HepG2 (cell line): ENCODE measurements around the gene ASTN1. TPM values are rescaled to one million over a fixed set of nuclear protein-coding genes. Genes with fewer than 3 reads are reported as not detected.

Experiments
- ATAC-seq: fragments of 200-7000 bp; cut with Tn5 transposase; 3 replicates; pipeline ENCODE4 v1.9.1; 2020; ENCODE audit warnings: mild to moderate bottlenecking, moderate library complexity
- BruUV-seq: library from RNA; stranded (reverse); fragments of 400-500 nt; replicated peaks from 2 replicates; lab custom pipeline; 2021; lab: Mats Ljungman, UMichigan
- CTCF ChIA-PET: fragments of 300-600 bp; formaldehyde crosslinking; extraction: SDS; loops from one replicate; lab custom pipeline; 2021; ENCODE audit warnings: low total read pairs, inconsistent platforms, low intra/inter-chr PET ratio; lab: Yijun Ruan, JAX
- POLR2A ChIA-PET: fragments of 350-600 bp; sonication (Branson Sonifier 250); formaldehyde crosslinking; loops from one replicate; lab custom pipeline; 2020; ENCODE audit warnings: antibody characterized with exemption, inconsistent platforms; lab: Yijun Ruan, JAX
- DNase-seq: peaks from one replicate; pipeline ENCODE4 v3.0.0-alpha.2; 2015; ENCODE audit warnings: low spot score
- FAIRE-seq: peaks from 3 replicates; lab custom pipeline; 2011; peaks lifted over from hg19 to GRCh38; lab: Jason Lieb, UNC
- H2AFZ ChIP-seq: one replicate; pipeline ENCODE4 v1.6.1; 2011; ENCODE audit warnings: low read length, inconsistent platforms
- H3K27ac ChIP-seq: fragments of 300-600 bp; 3 replicates; pipeline ENCODE4 v1.8.0; 2011; ENCODE audit warnings: mixed run types, mild to moderate bottlenecking, mixed read lengths, low read length, inconsistent platforms; ENCODE audit not compliant: insufficient read depth; ENCODE audit errors: extremely low read length
- H3K27me3 ChIP-seq, 2 experiments: fragments of 200-600 bp in 1 of 2; 2 replicates in 1 of 2; 3 replicates in 1 of 2; pipeline versions ENCODE4 v1.6.0 to v1.8.0; 2011; ENCODE audit warnings: low read length in 2 of 2, mild to moderate bottlenecking in 2 of 2, moderate library complexity in 2 of 2, inconsistent platforms in 1 of 2; ENCODE audit not compliant: insufficient read depth in 2 of 2, control insufficient read depth in 1 of 2
- H3K36me3 ChIP-seq, 2 experiments: fragments of 200-600 bp in 1 of 2; replicated peaks in 1 of 2; 2 replicates in 1 of 2; 3 replicates in 1 of 2; pipeline versions ENCODE4 v1.5.1 to v1.8.0; 2011; ENCODE audit warnings: low read length in 2 of 2, inconsistent platforms in 1 of 2; ENCODE audit not compliant: insufficient read depth in 2 of 2, control insufficient read depth in 1 of 2
- H3K4me1 ChIP-seq: 2 replicates; pipeline ENCODE4 v1.5.1; 2012; ENCODE audit warnings: low read length, inconsistent platforms; ENCODE audit not compliant: insufficient read depth
- H3K4me2 ChIP-seq: 2 replicates; pipeline ENCODE4 v1.6.0; 2011; ENCODE audit warnings: low read depth, low read length, inconsistent platforms
- H3K4me3 ChIP-seq, 3 experiments: fragments of 200-600 bp in 1 of 3; sonication (generic), shearing (Covaris generic) in 1 of 3; replicated peaks in 1 of 3; 2 replicates each; pipeline ENCODE4 v1.5.1; 2011 to 2016; ENCODE audit warnings: low read length in 3 of 3, inconsistent platforms in 2 of 3, low read depth in 2 of 3, mild to moderate bottlenecking in 2 of 3, control low read depth in 1 of 3, mixed read lengths in 1 of 3; ENCODE audit not compliant: insufficient read depth in 1 of 3
- H3K79me2 ChIP-seq: one replicate; pipeline ENCODE4 v1.6.1; 2011; ENCODE audit warnings: low read length, inconsistent platforms; ENCODE audit not compliant: insufficient read depth
- H3K9ac ChIP-seq: 2 replicates; pipeline ENCODE4 v1.6.0; 2011; ENCODE audit warnings: mild to moderate bottlenecking, low read depth, low read length, inconsistent platforms; ENCODE audit not compliant: insufficient read depth
- H3K9me3 ChIP-seq: 2 replicates; pipeline ENCODE4 v1.5.1; 2012; ENCODE audit warnings: mild to moderate bottlenecking, low read length
- H4K20me1 ChIP-seq: 2 replicates; pipeline ENCODE4 v1.6.0; 2011; ENCODE audit warnings: inconsistent platforms, mild to moderate bottlenecking, low read length, moderate library complexity; ENCODE audit not compliant: insufficient read depth
- AKAP8 ChIP-seq: sonication (generic); formaldehyde crosslinking; IDR thresholded peaks from 2 replicates; pipeline ENCODE4 v1.5.1; 2020; ENCODE audit warnings: mild to moderate bottlenecking, missing genetic modification reagents
- CC2D1A ChIP-seq: sonication (generic); formaldehyde crosslinking; IDR thresholded peaks from 2 replicates; pipeline ENCODE4 v1.8.1; 2023; ENCODE audit warnings: mild to moderate bottlenecking, missing genetic modification reagents
- CCDC6 ChIP-seq: sonication (generic); formaldehyde crosslinking; IDR thresholded peaks from 2 replicates; pipeline ENCODE4 v1.8.1; 2022; ENCODE audit warnings: mild to moderate bottlenecking, missing genetic modification reagents, moderate library complexity
- ERF ChIP-seq: IDR thresholded peaks from 2 replicates; pipeline ENCODE4 v1.6.1; 2018; ENCODE audit warnings: missing biosample characterization, missing genetic modification reagents
- NBN ChIP-seq: fragments of 450-650 bp; conservative IDR thresholded peaks from 2 replicates; pipeline ENCODE4 v1.6.1; 2017
- PRDM10 ChIP-seq: sonication (generic); formaldehyde crosslinking; IDR thresholded peaks from 2 replicates; pipeline ENCODE4 v1.4.0; 2020; ENCODE audit warnings: low read depth, missing genetic modification reagents
- TEAD2 ChIP-seq: sonication (generic); formaldehyde crosslinking; IDR thresholded peaks from 2 replicates; pipeline ENCODE4 v1.9.0; 2021; ENCODE audit warnings: missing genetic modification reagents
- ZKSCAN5 ChIP-seq: sonication (generic); formaldehyde crosslinking; IDR thresholded peaks from 2 replicates; pipeline ENCODE4 v1.5.1; 2020; ENCODE audit warnings: mild to moderate bottlenecking, missing genetic modification reagents
- ZNF335 ChIP-seq: sonication (generic); formaldehyde crosslinking; IDR thresholded peaks from 2 replicates; pipeline ENCODE4 v1.4.0; 2020; ENCODE audit warnings: missing genetic modification reagents
- ZNF430 ChIP-seq: sonication (generic); formaldehyde crosslinking; IDR thresholded peaks from 2 replicates; pipeline ENCODE4 v1.9.0; 2021; ENCODE audit warnings: mild to moderate bottlenecking, missing genetic modification reagents
- ZNF605 ChIP-seq: sonication (generic); formaldehyde crosslinking; IDR thresholded peaks from 2 replicates; pipeline ENCODE4 v1.8.0; 2022; ENCODE audit warnings: mild to moderate bottlenecking, missing genetic modification reagents
- ZSCAN5A ChIP-seq: sonication (generic); formaldehyde crosslinking; IDR thresholded peaks from 2 replicates; pipeline ENCODE4 v1.8.0; 2022; ENCODE audit warnings: mild to moderate bottlenecking, missing genetic modification reagents, borderline replicate concordance
- WGBS: methylation state at CpG from one replicate; pipeline ENCODE4 v1.1.6; 2017; ENCODE audit warnings: low lambda C conversion rate; 5-methylcytosine and 5-hydroxymethylcytosine counted together
- in situ Hi-C: cut with HindIII; loops from 2 replicates; pipeline ENCODE4 v1.10.0; 2017; ENCODE audit warnings: low pct_unique_long_range_greater_than_20kb; ENCODE audit not compliant: extremely low pct_ligation_motif_present
- intact Hi-C: fragments of 100-400 bp; cut with micrococcal nuclease; formaldehyde crosslinking; loops from one replicate; pipeline ENCODE4 v1.10.0; 2022; ENCODE audit not compliant: unreplicated experiment
- polyA plus RNA-seq, 8 experiments: library from polyadenylated mRNA; depleted of rRNA in 3 of 8; stranded (reverse) in 7 of 8; unstranded in 1 of 8; fragments of >200 nt; fragmentation: Illumina TruSeq in 4 of 8; extraction: Trizol in 4 of 8; gene quantifications; 2 replicates each; pipeline versions ENCODE4 v1.2.1 to v1.2.3, GENCODE V29; 2011 to 2016; ENCODE audit warnings: low read depth in 4 of 8, missing spikeins in 1 of 8, mixed read lengths in 1 of 8; ENCODE audit not compliant: insufficient read depth in 1 of 8
- total RNA-seq, 5 experiments: library from RNA; depleted of rRNA; stranded (reverse); fragments of >200 nt; fragmentation: Illumina TruSeq; extraction: Trizol; gene quantifications; 2 replicates each; pipeline ENCODE4 v1.2.3, GENCODE V29; 2016; ENCODE audit warnings: low read depth in 1 of 5

Gene ASTN1
- total and polyA plus RNA-seq, 2 of the 13 experiments (the other 11 are each of a cell fraction or from before 2014, with no cell fraction given): not detected

GRCh38 chr1:177017287-177017852 is 147.1 kb downstream of the ASTN1 start:
- H3K4me3 ChIP-seq: no peak overlapping the region
- FAIRE-seq: no peak
- ChIA-PET POLR2A (no interaction called here), CTCF (no interaction called here)
- H3K9me3 ChIP-seq: no peaks in the 10 kb centered on the region
- H3K27me3 ChIP-seq: no peaks in the 10 kb centered on the region
- no peak overlapping the region for H3K4me2 ChIP-seq
- no peaks in the 10 kb centered on the region for H3K79me2 ChIP-seq
- H3K36me3 ChIP-seq: no peaks in the 10 kb centered on the region
- no peak overlapping the region for H3K9ac ChIP-seq
- no peaks in the 10 kb centered on the region for H4K20me1 ChIP-seq
- no peak overlapping the region for H3K27ac ChIP-seq
- no peak for DNase-seq
- WGBS: 4% methylated on average over 9 of the region's 12 CpGs
- no peak overlapping the region for H2AFZ ChIP-seq
- in situ Hi-C loops: no loop called here
- no TSS peak for BruUV-seq
- intact Hi-C loops: no loop called here
- TF ChIP-seq AKAP8 (no peak), TEAD2 (no peak), ERF (CRISPR knock-in tag) (no peak), NBN (no peak), ZSCAN5A (CRISPR knock-in tag) (no peak), ZNF430 (no peak), ZKSCAN5 (CRISPR knock-in tag) (no peak), CC2D1A (no peak), CCDC6 (CRISPR knock-in tag) (no peak)
- H3K4me1 ChIP-seq: no peaks in the 10 kb centered on the region
- no peak for ATAC-seq

- BruUV-seq: no TSS peak
- WGBS: 0% methylated on average over 3 of the region's 3 CpGs
- Histone ChIP-seq H2AFZ (no peak overlapping the region), H3K4me3 (no peak overlapping the region), H3K4me2 (no peak overlapping the region), H3K9ac (no peak overlapping the region), H4K20me1 (no peaks in the 10 kb centered on the region), H3K4me1 (no peaks in the 10 kb centered on the region), H3K36me3 (no peaks in the 10 kb centered on the region), H3K27me3 (no peaks in the 10 kb centered on the region), H3K27ac (no peak overlapping the region), H3K9me3 (no peaks in the 10 kb centered on the region), H3K79me2 (no peaks in the 10 kb centered on the region)
- POLR2A ChIA-PET: no interaction called here
- FAIRE-seq (no peak), ATAC-seq (no peak), DNase-seq (no peak)
- CTCF ChIA-PET: no interaction called here
- intact Hi-C loops (no loop called here), in situ Hi-C loops (no loop called here)
- TF ChIP-seq PRDM10: no peak
- no peak for TF ChIP-seq ZNF335 (CRISPR knock-in tag)
- TF ChIP-seq ZNF605 (CRISPR knock-in tag): no peak
Observed at GRCh38 chr1:177014325-177014724, 150.2 kb downstream of the ASTN1 start.
